H9 (cell line): ENCODE data around the gene ASPHD1. TPM values are rescaled to one million over a fixed set of nuclear protein-coding genes. Genes with fewer than 3 reads are reported as not detected.

ENCODE experiments used
- DNase-seq: peaks from one replicate; pipeline ENCODE4 v3.0.0-alpha.2; 2017
- H2AFZ ChIP-seq: one replicate; pipeline ENCODE4 v1.6.1; 2013; ENCODE audit warnings: mild to moderate bottlenecking, low read length, control low read depth, moderate library complexity
- H2AK5ac ChIP-seq: 2 replicates; pipeline ENCODE4 v1.6.1; 2013; ENCODE audit warnings: low read length, control low read depth, mixed read lengths; ENCODE audit not compliant: insufficient read length
- H2BK120ac ChIP-seq: one replicate; pipeline ENCODE4 v1.6.1; 2013; ENCODE audit warnings: low read depth, mild to moderate bottlenecking, low read length, control low read depth, inconsistent platforms; ENCODE audit not compliant: poor library complexity, severe bottlenecking
- H2BK12ac ChIP-seq: 2 replicates; pipeline ENCODE4 v1.6.1; 2013; ENCODE audit warnings: low read length, control low read depth, mixed read lengths, low read depth; ENCODE audit not compliant: insufficient read length
- H2BK15ac ChIP-seq: 2 replicates; pipeline ENCODE4 v1.6.1; 2013; ENCODE audit warnings: low read depth, low read length, control low read depth
- H2BK20ac ChIP-seq: one replicate; pipeline ENCODE4 v1.6.1; 2013; ENCODE audit warnings: low read depth, mild to moderate bottlenecking, low read length, control low read depth, inconsistent platforms; ENCODE audit not compliant: poor library complexity, severe bottlenecking
- H2BK5ac ChIP-seq: 2 replicates; pipeline ENCODE4 v1.6.1; 2013; ENCODE audit warnings: low read length, control low read depth, mixed read lengths; ENCODE audit not compliant: insufficient read length
- H3K14ac ChIP-seq: 2 replicates; pipeline ENCODE4 v1.6.1; 2013; ENCODE audit warnings: low read length, control low read depth; ENCODE audit not compliant: insufficient read depth
- H3K18ac ChIP-seq: 2 replicates; pipeline ENCODE4 v1.6.1; 2013; ENCODE audit warnings: low read depth, mild to moderate bottlenecking, mixed read lengths, low read length, control low read depth; ENCODE audit not compliant: insufficient read length
- H3K23ac ChIP-seq: 2 replicates; pipeline ENCODE4 v1.6.1; 2013; ENCODE audit warnings: low read length, control low read depth, mixed read lengths, low read depth; ENCODE audit not compliant: insufficient read length
- H3K23me2 ChIP-seq: 2 replicates; pipeline ENCODE4 v1.6.1; 2013; ENCODE audit warnings: low read depth, mild to moderate bottlenecking, mixed read lengths, low read length, control low read depth; ENCODE audit not compliant: insufficient read length, poor library complexity, severe bottlenecking
- H3K27ac ChIP-seq: 2 replicates; pipeline ENCODE4 v1.5.1; 2013; ENCODE audit warnings: low read length, control low read depth, mixed read lengths, low read depth; ENCODE audit not compliant: insufficient read length
- H3K27me3 ChIP-seq: 2 replicates; pipeline ENCODE4 v1.6.1; 2013; ENCODE audit warnings: low read length, control low read depth, inconsistent platforms; ENCODE audit not compliant: insufficient read depth
- H3K4ac ChIP-seq: 2 replicates; pipeline ENCODE4 v1.6.1; 2013; ENCODE audit warnings: low read depth, mild to moderate bottlenecking, control low read depth, inconsistent platforms, low read length, moderate library complexity
- H3K4me1 ChIP-seq: 2 replicates; pipeline ENCODE4 v1.6.1; 2013; ENCODE audit warnings: low read length, control low read depth, inconsistent platforms; ENCODE audit not compliant: insufficient read depth
- H3K4me2 ChIP-seq: 2 replicates; pipeline ENCODE4 v1.6.1; 2013; ENCODE audit warnings: low read length, control low read depth, mixed read lengths; ENCODE audit not compliant: insufficient read length, insufficient read depth
- H3K56ac ChIP-seq: 2 replicates; pipeline ENCODE4 v1.6.1; 2013; ENCODE audit warnings: low read depth, mild to moderate bottlenecking, mixed read lengths, low read length, control low read depth; ENCODE audit not compliant: insufficient read length
- H3K79me1 ChIP-seq: 2 replicates; pipeline ENCODE4 v1.6.1; 2013; ENCODE audit warnings: low read depth, mild to moderate bottlenecking, moderate library complexity, low read length, control low read depth, inconsistent platforms; ENCODE audit not compliant: insufficient read depth, poor library complexity, severe bottlenecking
- H3K79me2 ChIP-seq: 2 replicates; pipeline ENCODE4 v1.6.1; 2013; ENCODE audit warnings: low read length, control low read depth, inconsistent platforms; ENCODE audit not compliant: insufficient read depth
- H3K9ac ChIP-seq: 2 replicates; pipeline ENCODE4 v1.6.1; 2013; ENCODE audit warnings: low read length, control low read depth, mixed read lengths; ENCODE audit not compliant: insufficient read length; ENCODE audit errors: extremely low read depth
- H3K9me3 ChIP-seq: one replicate; pipeline ENCODE4 v1.6.1; 2013; ENCODE audit warnings: low read depth, low read length, inconsistent platforms; ENCODE audit not compliant: control insufficient read depth
- H3T11ph ChIP-seq: one replicate; pipeline ENCODE4 v1.6.1; 2013; ENCODE audit warnings: mild to moderate bottlenecking, low read length, control low read depth, inconsistent platforms
- H4K20me1 ChIP-seq: one replicate; pipeline ENCODE4 v1.6.1; 2013; ENCODE audit not compliant: control insufficient read depth, insufficient read length, insufficient read depth
- H4K5ac ChIP-seq: 2 replicates; pipeline ENCODE4 v1.6.1; 2013; ENCODE audit warnings: low read depth, mild to moderate bottlenecking, mixed read lengths, low read length, control low read depth; ENCODE audit not compliant: insufficient read length
- H4K8ac ChIP-seq: replicated peaks from 2 replicates; pipeline ENCODE4 v1.6.1; 2013; ENCODE audit warnings: low read length, control low read depth, mixed read lengths, low read depth; ENCODE audit not compliant: insufficient read length
- H4K91ac ChIP-seq: 2 replicates; pipeline ENCODE4 v1.6.1; 2013; ENCODE audit warnings: low read depth, mild to moderate bottlenecking, moderate library complexity, mixed read lengths, low read length, control low read depth; ENCODE audit not compliant: insufficient read length
- H3K27ac Mint-ChIP-seq, 3 experiments: 2 replicates in 2 of 3; 3 replicates in 1 of 3; pipeline ENCODE4 v1.8.0; 2020 to 2021; ENCODE audit warnings: mixed read lengths in 3 of 3, mild to moderate bottlenecking in 1 of 3, moderate library complexity in 1 of 3
- H3K27me3 Mint-ChIP-seq: 2 replicates; pipeline ENCODE4 v1.8.0; 2021; ENCODE audit warnings: low read depth, mild to moderate bottlenecking, moderate library complexity, mixed read lengths
- H3K36me3 Mint-ChIP-seq, 3 experiments: 2 replicates in 2 of 3; 3 replicates in 1 of 3; pipeline ENCODE4 v1.8.0; 2020 to 2021; ENCODE audit warnings: low read depth in 3 of 3, mixed read lengths in 3 of 3; ENCODE audit not compliant: insufficient read depth in 1 of 3
- H3K4me1 Mint-ChIP-seq, 2 experiments: 2 replicates each; pipeline ENCODE4 v1.8.0; 2020; ENCODE audit warnings: mixed read lengths in 2 of 2
- H3K4me3 Mint-ChIP-seq, 2 experiments: 2 replicates in 1 of 2; 3 replicates in 1 of 2; pipeline ENCODE4 v1.8.0; 2020 to 2021; ENCODE audit warnings: mild to moderate bottlenecking in 2 of 2, mixed read lengths in 2 of 2, moderate library complexity in 1 of 2
- H3K9me3 Mint-ChIP-seq, 2 experiments: 2 replicates in 1 of 2; 3 replicates in 1 of 2; pipeline ENCODE4 v1.8.0; 2020; ENCODE audit warnings: mild to moderate bottlenecking in 2 of 2, mixed read lengths in 2 of 2, moderate library complexity in 1 of 2
- WGBS: extraction: QIAGEN DNeasy Blood & Tissue Kit; methylation state at CpG from one replicate; pipeline ENCODE4 v1.1.7; 2013; ENCODE audit warnings: missing lambda C conversion rate, low lambda C conversion rate, mixed read lengths; ENCODE audit not compliant: insufficient read length; ENCODE audit errors: extremely low coverage; 5-methylcytosine and 5-hydroxymethylcytosine counted together
- total RNA-seq: library from RNA; stranded (reverse); gene quantifications from 2 replicates; pipeline ENCODE4 v1.2.1, GENCODE V29; 2021
- TF ChIP-seq, protein P1 (sequence below): fragments of 200-600 bp; sonication (generic); conservative IDR thresholded peaks from 3 replicates; pipeline ENCODE4 v1.8.0; 2021; ENCODE audit warnings: antibody characterized with exemption, mild to moderate bottlenecking

Gene ASPHD1
- total RNA-seq, 1 experiment from 2014 or later = 16.7 TPM

DNA sequence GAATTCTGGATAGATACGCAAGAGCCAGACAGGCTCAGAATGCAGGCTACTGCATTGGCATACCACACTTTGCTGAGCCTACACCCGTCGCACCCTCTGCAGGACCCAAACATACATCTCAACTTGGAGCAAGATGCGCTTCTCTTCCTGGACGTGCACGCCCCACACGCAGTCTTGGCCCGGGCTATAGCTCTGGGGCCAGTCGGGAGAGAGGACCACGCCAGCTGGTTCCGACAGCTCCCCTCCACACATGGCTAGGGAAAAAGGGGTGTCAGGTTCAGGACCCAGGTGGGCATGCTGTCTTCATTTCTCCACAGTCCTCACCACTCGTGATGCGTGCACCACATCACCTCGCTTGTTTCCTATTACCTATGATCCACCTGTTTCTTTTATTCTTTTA lies 22.1 kb upstream of the ASPHD1 start:
- Histone ChIP-seq H3K27ac (no peak overlapping the region), H2BK120ac (no peak overlapping the region), H3K56ac (no peak overlapping the region), H3K23me2 (peaks cover 10% of the 10 kb centered on the region), H3K79me1 (no peaks in the 10 kb centered on the region), H4K20me1 (no peaks in the 10 kb centered on the region), H2BK15ac (no peak overlapping the region), H3K27me3 (no peaks in the 10 kb centered on the region), H4K5ac (no peak overlapping the region), H3K9ac (no peak overlapping the region), H3K23ac (no peak overlapping the region), H3K4me2 (peak overlapping the region; percentile 10), H3K4me1 (no peaks in the 10 kb centered on the region), H3K18ac (no peak overlapping the region), H3K79me2 (no peaks in the 10 kb centered on the region), H2AK5ac (no peak overlapping the region), H2BK5ac (no peak overlapping the region), H4K8ac (no peak overlapping the region), H2AFZ (no peak overlapping the region), H3T11ph (no peak overlapping the region), H2BK12ac (no peak overlapping the region), H3K9me3 (no peaks in the 10 kb centered on the region), H4K91ac (no peak overlapping the region), H2BK20ac (no peak overlapping the region), H3K4ac (no peak overlapping the region), H3K14ac (no peak overlapping the region)
- TF ChIP-seq, protein P1, sequence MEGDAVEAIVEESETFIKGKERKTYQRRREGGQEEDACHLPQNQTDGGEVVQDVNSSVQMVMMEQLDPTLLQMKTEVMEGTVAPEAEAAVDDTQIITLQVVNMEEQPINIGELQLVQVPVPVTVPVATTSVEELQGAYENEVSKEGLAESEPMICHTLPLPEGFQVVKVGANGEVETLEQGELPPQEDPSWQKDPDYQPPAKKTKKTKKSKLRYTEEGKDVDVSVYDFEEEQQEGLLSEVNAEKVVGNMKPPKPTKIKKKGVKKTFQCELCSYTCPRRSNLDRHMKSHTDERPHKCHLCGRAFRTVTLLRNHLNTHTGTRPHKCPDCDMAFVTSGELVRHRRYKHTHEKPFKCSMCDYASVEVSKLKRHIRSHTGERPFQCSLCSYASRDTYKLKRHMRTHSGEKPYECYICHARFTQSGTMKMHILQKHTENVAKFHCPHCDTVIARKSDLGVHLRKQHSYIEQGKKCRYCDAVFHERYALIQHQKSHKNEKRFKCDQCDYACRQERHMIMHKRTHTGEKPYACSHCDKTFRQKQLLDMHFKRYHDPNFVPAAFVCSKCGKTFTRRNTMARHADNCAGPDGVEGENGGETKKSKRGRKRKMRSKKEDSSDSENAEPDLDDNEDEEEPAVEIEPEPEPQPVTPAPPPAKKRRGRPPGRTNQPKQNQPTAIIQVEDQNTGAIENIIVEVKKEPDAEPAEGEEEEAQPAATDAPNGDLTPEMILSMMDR = no peak
- Mint-ChIP-seq H3K9me3 (no peaks in the 10 kb centered on the region; a peak in 1 of 5 replicates), H3K4me1 (peaks cover 13 to 14% of the 10 kb centered on the region in 2 experiments), H3K4me3 (peak overlapping the region; percentile 15 to 87; a peak in 2 of 5 replicates), H3K36me3 (peaks cover 2 to 22% (median 15%) of the 10 kb centered on the region in 3 experiments; a peak in 6 of 7 replicates), H3K27ac (peak overlapping the region; percentile 74 to 94 (median 90); a peak in 5 of 7 replicates), H3K27me3 (peaks cover 5% of the 10 kb centered on the region)
- WGBS = no CpG with 5 or more reads among the region's 14 CpGs
- DNase-seq = no peak
